GM20000 (cell line): ENCODE data around the gene CELSR1.

Experiments
- DNase-seq: peaks from one replicate; pipeline ENCODE4 v3.0.0; 2012; ENCODE audit warnings: low spot score
- TF ChIP-seq, protein P1 (sequence below): IDR thresholded peaks from 2 replicates; pipeline ENCODE4 v1.5.1; 2012; ENCODE audit warnings: mild to moderate bottlenecking, control low read depth; ENCODE audit errors: extremely low read depth, missing control alignments

CELSR1 gene

DNA sequence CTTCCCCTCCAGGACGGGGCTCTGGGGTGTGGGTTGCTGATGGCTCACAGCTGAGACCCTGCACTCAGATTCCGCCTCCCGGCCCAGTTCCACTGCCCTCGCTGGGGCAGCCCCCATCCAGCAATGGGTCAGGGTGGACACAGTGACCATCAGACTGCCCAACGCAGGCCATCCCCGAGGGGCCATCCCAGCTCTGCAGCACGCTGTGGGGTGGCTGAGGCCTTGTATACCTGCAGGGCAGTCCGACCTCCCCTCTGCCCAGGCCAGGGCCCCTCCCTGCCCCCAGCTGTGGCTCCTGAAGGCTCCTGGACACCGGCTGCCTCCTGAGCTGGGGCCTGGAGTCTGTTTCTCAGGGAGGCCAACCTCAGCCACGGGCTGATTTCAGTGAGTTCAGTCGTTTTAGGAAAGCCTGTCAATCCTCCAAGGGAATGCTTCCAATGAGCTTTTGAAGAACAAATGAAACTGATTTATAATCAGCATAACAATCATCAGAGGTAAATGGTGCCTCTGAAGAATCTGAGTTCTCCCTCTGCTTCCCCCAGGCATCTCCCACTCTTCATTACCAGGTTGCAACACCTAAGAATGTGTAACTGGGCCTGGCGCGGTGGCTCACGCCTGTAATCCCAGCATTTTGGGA is 95.1 kb downstream of the CELSR1 start:
- TF ChIP-seq, protein P1, sequence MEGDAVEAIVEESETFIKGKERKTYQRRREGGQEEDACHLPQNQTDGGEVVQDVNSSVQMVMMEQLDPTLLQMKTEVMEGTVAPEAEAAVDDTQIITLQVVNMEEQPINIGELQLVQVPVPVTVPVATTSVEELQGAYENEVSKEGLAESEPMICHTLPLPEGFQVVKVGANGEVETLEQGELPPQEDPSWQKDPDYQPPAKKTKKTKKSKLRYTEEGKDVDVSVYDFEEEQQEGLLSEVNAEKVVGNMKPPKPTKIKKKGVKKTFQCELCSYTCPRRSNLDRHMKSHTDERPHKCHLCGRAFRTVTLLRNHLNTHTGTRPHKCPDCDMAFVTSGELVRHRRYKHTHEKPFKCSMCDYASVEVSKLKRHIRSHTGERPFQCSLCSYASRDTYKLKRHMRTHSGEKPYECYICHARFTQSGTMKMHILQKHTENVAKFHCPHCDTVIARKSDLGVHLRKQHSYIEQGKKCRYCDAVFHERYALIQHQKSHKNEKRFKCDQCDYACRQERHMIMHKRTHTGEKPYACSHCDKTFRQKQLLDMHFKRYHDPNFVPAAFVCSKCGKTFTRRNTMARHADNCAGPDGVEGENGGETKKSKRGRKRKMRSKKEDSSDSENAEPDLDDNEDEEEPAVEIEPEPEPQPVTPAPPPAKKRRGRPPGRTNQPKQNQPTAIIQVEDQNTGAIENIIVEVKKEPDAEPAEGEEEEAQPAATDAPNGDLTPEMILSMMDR = no peak

DNA sequence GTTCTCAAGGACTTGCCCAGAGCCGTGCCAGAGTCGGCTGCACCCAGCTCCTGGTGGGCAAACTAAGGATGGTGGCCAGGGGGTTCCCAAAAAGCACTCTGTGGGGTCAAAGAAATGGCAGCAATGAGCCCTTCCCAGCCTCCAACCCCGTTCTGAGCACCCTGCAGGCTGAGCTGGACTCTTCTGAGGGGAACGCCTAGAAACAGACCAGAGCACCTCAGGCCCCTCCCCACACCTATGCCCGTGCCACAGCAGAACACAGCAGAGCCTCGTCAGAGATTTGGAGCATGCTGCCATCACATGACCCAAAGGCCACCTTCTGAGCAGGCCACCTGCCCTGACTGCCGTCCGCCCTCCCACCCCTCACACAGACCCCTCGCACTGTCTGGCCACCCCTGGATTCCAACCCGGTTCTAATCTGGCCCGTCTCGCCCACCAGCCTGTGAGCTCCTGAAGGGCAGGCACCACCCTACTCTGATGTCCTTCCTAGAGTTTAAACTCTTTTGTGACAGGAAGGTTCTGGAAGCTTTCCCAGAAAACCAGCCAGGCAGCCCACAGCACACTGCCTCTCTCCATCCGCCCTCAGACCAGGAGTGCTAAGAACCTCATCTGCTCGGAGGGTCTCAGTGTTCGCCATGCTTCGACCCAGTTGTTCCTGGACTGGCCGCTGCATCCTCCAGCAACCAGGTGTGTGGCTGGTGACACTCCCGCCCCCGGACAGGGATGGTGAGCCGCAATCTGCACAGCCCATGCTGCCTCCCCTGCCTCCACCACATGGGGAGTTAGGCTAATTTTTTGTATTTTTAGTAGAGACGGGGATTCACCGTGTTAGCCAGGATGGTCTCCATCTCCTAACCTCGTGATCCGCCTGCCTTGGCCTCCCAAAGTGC is 97.6 kb downstream of the CELSR1 start:
- TF ChIP-seq, protein P1 = no peak
- no peak for DNase-seq

More for the DNA sequence above, 95.1 kb downstream of the CELSR1 start:
- DNase-seq = no peak

DNA sequence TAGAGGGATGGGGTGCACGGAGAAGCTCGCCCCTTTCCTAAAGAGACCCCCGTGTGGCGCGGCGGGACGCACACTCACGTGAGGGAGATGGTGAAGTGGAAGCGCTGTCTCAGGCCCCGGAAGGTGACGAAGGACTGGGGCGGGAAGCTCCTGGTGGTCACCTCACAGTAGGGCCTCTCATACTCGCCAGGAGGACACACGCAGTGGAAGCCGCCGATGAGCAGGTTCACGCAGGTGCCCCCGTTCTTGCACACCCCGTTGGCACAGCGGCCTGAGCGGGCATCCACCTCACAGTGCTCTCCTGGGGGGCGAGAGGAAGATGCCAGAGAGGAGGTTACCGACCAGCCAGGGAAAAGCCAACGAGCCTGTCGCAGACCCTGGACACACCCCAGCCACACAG is 98.3 kb downstream of the CELSR1 start:
- DNase-seq = no peak

DNA sequence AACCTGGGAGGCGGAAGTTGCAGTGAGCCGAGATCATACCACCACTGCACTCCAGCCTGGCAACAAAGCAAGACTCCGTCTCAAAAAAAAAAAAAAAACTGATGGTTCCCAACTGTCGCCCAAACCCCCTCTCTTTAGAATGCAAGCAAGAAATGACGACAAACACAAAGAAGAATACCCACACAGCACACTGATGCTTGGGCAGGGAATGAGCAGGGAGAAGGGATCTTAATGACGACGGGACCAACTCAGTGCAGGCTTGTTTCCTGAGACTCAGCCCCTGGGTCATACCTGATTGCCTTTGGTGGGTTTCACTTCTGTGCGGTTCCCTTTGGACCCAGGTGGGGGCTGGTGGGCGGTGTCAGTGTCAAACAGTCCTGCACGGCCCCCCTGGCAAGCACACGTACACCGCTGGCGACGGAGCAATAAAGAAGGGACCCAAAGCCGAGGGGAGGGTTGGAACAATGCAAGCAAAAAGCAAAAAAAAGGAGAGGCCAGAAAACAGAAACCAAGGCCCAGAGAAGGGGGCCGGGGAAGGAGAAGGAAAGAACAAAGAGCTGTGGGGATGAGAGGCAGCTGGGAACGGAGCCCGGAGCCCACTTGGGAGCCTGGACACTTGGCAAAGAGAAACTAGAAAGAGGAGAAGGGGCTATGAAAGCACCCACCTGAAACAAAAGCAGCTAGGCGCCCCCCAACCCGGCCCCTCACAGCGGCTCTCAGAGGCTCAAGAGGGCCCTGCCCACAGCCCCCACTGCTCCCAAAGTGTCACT is 99.6 kb downstream of the CELSR1 start:
- no peak for DNase-seq
- TF ChIP-seq, protein P1 = no peak

More for the DNA sequence above, 98.3 kb downstream of the CELSR1 start:
- TF ChIP-seq, protein P1 = no peak

DNA sequence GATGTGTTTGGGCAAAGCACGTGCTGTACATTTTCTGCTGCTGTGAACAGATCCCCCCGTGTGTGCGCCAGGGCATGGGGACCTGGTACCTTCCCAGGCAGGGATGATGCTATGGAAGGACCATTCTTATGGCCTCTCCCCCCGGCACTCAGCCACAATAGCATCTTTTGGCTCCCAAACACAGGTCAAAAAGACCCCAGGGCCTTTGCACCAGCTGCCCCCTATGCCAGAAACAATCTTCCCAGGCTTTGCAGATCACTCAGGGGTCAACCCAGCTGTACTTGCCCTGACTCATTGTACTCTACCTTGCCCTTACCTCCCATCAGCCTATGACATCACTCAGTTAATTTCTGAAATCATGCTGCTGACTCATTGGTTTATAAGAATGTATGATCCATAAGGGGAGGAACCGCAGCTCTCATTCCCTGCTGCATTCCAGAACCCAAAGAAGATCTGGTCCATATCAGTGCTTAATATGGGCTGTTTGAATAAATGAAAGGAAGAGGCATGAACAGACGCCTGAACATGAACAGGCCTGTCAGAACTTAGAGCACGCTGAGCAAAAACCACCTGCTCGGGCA is 100.7 kb downstream of the CELSR1 start:
- DNase-seq = no peak
- TF ChIP-seq, protein P1 = no peak

DNA sequence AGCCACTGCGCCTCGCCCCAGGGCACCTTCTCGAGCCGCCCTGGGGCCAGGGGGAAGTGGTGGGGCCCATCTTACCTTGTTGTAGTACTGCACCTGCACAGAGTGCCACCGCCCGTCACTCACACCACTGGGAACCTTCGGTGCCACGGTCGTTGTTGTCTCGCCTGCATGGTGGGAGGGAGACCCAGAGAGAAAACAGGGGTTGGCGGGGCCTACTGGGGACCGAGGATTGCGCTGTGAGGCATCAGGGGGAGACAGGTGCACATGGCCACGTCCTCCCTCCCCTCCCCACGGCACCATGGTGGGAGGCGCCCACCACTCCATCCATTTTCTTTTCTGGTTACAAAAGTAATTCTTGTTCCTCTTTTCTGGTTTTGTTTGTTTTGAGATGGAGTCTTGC is 104.1 kb downstream of the CELSR1 start:
- DNase-seq = no peak
- TF ChIP-seq, protein P1 = no peak
